NT2/D1 (cell line): Measurements from ENCODE around the gene ZNF469.

Experiments
- YY1 ChIP-seq: IDR thresholded peaks from 2 replicates; pipeline ENCODE4 v1.6.1; 2011; ENCODE audit not compliant: insufficient read length, insufficient read depth
- ZNF274 ChIP-seq: IDR thresholded peaks from 2 replicates; pipeline ENCODE4 v1.6.1; 2011; ENCODE audit warnings: mild to moderate bottlenecking, low read depth, low read length

DNA sequence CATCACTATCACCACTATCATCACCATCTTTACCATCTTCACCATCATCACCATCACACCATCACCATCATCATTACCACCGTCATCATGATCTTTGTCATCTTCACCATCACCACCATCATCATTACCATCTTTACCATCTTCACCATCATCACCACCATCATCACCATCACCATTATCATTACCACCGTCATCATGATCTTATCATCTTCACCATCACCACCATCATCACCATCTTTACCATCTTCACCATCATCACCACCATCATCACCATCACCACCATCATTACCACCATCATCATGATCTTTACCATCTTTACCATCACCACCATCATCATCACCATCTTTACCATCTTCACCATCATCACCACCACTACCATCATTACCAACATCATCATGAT is 10.2 kb upstream of the ZNF469 start:
- no peak for TF ChIP-seq ZNF274
- no peak for TF ChIP-seq YY1
